ENCODE results near the gene ANTXR1.

Gene ANTXR1

DNA sequence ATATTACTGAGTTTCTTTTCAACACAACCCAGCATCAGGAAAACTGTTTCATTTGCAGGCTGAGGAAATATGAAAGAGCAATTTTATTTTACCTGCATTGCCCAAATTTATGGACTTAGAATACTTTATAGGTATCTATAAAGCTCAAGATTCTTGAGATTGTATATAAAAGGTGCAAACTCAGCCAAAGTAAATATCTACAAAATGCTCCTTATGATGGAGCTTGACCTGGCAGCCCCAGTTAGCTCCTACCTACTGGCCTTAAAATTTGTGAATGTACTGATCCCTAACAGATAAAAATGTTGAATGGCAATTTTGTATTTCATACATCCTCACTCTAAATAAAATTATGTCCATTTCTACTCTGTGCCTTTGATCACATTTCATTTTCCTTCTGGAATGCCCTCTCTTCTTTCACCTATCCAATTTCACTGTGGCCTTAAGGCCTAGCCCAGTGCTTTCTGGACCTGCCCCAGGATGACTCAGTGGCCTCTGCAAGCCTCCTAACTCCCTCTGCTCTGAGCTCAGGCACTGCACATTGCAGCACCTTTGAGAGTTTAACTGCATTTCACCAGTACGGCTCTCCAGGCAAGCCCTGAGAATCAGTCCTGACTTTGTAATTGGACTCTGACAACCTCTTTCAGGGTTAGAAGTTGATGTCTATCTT is 125.9 kb downstream of the ANTXR1 start:
- DNase-seq = no peak

DNA sequence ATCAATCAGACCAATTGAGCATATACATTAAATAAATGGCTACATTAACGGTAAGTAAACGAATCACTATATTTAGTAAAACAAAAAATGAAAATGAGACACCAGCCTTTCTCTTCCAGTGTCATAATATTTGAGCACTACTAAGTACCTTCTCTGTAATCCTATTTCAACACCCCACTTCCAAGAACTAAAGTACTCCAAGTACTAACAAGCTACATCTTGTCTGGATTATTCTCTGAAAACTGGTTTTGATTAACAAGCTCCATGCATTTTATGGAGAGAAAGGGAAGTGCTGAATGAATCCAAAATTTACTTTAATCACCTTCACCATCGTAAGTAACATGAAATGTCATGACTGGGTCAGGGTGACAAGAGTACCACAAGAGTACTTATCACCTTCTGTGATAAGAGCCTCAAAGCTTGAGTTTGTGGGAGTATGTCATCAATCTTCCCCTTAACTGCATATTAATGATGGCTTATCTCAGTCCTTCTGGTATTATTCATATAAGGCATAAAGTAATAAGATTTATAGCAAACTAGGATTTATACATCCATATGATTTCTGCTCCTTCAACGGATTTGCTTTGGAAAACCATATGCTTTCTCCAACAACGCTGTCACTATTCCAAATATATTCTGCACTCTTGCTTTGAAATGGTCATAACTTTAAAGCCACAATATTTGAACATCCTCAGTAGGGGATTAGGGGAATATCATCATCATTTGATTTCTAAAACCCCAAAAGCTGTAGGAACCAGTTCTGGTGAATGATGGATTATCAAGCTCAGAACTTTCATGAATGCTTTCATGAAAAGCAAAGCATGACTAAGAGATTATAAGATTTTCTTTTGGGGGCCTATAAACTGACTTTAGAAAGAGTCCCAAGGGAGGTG is 127.0 kb downstream of the ANTXR1 start:
- no peak for DNase-seq

DNA sequence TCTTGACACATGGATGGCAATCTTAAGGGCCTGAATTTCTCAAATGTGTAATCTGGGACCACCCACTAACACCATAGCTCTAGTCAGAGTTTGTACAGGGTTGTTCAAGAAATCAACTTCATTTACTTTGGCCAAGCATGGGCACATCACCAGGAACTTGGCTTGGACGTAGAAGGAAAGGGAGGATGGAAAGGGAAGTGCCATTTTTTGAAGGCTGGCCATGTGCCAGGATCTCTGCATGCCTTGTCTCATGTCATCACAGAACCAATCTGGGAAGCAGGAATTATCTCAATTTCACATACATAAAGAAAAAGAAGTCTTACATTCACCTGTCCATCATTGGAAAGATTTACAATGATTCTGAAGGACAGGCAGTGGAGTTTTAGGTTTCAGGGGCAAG is 128.1 kb downstream of the ANTXR1 start:
- no peak for DNase-seq

DNA sequence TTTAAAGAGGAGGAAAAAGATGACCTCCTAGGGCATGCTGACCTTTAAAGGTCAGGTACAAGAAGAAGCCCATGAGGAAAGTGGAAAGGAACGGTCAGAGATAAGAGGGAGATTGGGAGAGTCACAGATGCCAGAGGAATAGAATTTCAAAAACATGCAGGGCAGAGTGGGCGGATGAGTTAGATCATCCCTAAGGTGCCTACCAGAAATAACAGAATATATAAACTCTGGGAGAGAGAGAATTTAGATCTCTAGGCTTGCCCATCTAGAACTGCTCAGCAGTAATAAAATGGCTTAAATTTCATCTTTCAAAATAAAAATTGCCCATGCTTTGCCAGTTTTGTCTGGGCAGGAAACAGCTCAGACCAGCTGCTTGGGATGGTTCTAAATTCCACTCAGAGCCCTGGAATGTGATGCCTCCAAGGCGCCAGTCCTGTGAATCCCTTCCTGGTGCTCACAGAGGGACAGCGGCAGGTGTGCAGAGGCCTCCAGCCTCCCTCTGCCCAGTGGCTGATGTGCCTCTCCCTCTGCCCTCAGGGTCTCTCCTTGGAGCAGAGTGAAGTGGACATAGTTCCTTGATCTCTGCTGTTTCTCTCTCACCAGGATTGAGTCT is 130.9 kb downstream of the ANTXR1 start:
- DNase-seq = no peak

DNA sequence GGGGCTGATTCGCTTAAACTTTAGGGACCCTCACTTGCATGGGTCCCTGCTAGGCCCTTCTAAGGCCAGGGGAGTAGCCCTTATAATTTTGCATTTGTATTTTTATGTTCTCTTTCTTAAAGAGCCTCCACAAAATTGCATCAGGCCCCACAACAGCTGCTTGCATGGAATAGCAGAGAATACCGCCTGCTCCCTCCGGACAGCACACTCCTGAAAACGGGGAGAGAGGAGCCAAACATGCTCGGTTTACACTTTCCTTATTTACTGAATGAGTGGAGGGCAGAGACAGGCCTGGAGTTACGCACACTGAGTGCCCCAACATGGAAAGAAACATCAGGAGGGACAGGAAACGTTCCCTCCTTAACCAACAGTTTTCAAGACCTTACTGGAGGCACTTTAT is 132.2 kb downstream of the ANTXR1 start:
- DNase-seq = no peak

DNA sequence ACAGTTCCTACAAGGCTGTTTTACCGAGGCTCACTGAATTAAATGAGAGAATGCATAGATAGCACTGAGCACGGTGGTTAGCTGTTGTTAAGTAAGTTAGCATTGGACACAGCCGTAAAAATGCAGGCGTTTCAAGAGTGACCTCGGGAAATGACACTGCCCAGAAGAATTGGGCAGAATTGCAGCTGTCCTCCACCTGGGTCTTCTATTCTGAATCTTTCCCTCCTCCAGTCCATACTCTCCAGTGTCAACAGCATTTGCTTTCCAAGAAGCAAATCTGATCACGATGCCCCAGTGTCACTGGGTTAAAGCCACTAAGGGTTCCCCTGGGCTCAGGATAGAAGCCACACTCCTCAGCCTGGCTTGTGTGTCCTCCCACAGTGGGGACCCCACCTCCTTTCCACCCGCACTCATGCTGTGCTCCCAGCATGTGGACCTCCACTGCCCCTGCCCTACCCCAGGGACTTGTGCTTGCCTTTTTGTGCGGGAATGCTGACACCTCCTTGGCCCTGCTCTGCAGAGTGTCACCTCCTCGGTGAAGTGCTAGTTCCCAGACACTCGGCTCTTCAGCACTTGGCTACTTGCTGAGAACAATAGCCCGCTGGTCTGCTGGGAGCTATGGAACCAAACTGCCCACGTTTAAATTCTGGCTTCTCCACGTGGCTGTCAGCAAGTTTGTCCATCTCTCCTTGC is 135.0 kb downstream of the ANTXR1 start:
- no peak for DNase-seq

DNA sequence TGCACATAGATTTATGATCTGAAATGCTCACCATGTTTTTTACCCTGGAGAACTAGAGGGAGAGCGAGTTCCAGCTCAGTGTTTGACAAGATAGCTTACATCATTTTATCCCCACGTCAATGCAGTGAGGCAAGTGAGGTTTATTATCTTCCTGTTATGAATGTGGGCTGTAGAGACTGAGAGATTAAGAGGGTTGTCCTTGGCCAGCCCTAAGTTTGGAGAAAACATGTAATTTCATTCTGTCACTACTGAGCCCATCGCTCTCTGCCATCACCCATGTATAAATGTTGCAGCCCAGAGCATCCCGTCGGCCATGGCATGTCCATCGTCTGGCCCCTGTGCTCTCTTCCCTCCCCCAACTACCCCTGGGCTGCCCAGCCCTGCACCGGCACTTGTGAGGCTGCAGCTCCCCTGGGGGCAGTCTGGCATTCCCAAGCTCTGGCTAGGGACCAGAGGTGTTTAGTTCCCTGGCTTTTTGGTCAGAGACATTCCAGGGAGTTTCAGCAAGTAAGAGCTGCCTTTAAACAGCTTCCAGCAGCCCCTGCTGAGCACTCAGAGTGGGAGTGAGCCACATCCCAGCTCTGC is 136.7 kb downstream of the ANTXR1 start:
- DNase-seq = no peak

DNA sequence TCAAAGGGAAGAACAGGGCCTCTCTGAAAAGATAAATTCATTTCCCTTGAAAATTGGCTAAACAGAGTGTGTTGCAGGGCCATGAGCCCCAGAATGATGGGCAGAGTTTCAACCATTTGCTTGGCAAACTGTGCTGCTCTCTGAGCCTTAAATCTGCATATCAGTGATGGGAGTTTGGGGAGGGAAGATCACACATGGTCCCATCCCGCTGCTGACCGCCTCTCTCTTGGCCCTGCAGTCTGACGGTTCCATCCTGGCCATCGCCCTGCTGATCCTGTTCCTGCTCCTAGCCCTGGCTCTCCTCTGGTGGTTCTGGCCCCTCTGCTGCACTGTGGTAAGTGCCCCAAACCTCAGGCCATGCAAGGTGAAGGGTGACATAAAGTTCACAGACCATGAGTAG is 139.0 kb downstream of the ANTXR1 start:
- no peak for DNase-seq

DNA sequence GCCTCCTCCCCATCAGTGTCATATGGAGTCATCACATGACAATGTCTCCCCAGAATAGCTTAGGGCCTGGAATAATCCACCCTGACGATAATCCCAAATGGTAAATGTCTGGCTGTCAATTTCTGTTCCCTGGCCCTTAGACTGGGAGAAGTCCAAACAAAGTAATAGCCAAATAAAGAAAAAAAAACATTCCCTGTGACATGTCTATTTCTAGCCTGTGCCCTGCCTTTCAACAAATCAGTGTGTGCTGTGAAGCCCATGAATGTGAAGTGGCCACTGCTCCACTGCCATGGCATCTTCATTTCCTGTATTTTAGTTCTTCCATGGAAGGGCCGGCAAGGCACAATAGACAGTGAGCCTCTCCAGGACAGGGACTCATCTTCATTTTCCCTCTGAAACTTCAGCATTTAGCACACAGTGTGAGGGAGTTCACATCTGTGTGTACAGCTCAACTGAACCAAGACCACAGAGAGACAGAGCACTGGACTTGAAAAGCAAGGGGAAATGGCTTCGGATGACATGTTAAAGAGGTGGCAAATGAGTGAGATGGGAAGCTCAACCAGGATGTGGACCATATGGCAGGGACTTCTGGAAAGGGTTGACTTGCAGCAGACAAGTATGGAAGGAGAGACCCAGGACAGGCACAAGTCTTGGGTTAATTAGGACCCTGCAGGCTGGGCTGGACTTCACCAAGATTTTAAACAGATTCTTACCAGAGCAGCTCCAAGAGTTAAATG is 140.0 kb downstream of the ANTXR1 start:
- DNase-seq = no peak

DNA sequence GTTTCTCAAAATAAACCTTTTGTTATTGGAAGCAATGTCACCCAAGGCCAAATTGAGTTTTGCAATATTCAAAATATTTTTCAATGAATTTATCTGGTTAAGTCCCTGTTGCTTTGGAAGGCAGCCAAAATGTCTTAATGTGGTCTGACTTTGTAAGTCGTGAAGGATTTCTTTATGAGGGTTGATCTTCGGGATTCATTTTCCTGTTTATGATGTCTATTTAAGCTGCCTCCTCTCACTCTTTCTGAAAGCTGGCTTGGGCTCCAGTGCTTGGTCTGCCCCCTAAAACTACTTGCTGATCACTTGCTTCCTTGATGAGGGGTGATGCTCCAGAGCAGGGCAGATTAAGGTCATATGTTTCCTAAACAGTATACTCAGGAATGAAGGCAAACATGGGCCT is 141.1 kb downstream of the ANTXR1 start:
- DNase-seq = no peak

DNA sequence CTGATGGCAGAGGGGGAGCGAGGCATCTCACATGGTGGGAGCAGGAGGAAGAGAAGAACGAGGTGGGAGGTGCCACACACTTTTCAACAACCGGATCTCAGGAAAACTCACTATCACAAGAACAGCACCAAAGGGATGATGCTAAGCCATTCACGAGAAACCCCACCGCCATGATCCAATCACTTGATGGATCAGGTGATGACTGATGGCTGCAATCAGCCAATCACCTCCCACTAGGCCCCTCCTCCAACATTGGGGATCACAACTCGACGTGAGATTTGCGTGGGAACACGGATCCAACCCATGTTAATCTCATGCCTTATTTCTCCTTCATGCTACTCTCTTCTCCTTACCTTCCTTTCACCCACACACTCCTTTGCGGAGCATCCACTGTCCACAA is 143.6 kb downstream of the ANTXR1 start:
- no peak for DNase-seq

DNA sequence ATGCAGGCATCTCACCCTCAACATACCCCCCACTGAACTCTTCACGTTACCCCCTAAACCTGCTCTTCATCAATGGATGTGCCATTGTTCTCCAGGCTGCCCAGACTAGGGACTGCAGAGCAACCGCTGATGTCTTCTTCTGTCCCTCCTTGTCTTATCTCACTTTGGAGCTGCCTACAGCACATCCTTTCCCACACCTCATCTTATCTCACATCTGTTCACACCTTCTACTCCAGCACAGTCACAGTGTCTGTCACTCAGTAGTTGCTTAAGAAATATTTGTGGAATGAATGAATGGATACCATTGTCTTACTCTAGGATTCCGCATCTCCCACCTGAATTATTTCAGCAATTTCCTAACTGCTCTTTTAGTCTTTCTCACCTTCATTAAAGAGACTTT is 144.5 kb downstream of the ANTXR1 start:
- DNase-seq = no peak

DNA sequence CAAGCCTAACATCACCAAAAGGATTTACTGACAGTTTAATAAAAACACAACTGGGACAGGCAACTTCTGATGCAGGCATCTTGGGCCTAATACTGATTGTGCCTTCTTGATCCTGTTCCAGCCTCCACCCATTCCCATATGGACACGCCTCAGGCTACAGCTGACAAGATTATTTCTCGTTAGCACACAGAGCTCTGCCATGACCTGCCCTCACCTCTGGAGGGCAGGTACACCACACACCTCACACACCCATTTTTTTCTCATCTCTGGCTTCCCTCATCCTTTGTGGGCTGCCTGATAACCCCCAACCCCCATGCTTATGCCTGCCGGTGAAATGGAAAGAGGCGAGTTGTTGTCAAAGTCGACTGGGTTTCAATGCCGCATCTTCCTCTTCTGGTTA is 147.0 kb downstream of the ANTXR1 start:
- DNase-seq = no peak

DNA sequence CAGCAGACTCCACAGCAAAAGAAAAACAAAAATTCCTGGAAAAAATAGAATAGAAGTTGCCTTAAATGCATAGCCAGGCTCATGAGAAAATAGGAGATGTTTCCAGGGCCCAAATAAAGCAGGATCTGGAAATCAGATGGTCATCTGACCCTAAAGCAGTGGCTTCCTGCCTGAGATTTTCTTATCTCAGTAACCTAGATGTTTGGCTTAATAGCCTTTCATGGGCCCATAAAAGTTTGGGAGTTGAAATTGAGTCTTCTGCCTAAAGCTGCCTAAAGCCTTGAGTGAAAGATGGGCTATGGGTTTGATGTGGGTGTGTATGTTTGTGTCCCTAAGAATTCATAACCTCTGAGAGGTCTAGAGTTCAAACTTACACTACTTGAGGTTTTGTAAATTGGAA is 149.1 kb downstream of the ANTXR1 start:
- no peak for DNase-seq

DNA sequence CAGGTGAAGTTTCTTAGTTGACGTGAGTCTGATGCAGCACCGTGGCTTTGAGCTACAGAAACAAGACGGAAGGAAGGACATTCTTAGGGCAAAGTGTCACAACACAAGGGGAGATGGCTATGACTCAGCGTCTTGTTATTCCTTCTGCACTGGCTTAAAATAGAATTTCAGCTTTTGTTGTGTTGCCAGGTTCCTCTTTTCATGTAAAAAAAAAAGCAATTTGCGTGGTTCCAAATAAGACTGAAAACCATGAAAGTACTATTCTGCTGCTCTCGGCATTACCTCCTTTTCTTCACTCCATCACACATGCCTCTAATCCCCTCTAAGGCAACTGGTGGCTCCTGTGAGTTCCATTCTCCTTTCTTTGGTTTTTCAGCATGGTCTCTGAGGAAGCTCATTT is 150.1 kb downstream of the ANTXR1 start:
- DNase-seq = no peak

DNA sequence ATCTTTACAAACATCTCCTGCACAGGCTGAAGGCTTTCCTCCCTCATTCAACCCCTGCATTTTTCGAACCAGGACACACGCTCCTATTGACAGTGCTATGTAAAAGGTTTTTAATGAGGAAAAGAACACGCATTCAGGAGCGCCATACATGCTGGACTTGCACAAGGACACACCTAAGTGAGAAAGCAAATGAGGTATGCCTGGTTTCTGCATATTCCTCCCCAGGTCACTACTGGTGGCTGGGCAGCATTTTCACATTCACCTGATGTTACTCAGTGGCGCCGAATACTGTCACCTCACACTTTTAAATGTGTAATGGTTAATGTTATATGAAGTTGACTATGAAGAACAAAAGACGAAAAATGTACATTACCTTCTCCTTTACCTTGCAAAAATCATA is 150.6 kb downstream of the ANTXR1 start:
- no peak for DNase-seq

DNA sequence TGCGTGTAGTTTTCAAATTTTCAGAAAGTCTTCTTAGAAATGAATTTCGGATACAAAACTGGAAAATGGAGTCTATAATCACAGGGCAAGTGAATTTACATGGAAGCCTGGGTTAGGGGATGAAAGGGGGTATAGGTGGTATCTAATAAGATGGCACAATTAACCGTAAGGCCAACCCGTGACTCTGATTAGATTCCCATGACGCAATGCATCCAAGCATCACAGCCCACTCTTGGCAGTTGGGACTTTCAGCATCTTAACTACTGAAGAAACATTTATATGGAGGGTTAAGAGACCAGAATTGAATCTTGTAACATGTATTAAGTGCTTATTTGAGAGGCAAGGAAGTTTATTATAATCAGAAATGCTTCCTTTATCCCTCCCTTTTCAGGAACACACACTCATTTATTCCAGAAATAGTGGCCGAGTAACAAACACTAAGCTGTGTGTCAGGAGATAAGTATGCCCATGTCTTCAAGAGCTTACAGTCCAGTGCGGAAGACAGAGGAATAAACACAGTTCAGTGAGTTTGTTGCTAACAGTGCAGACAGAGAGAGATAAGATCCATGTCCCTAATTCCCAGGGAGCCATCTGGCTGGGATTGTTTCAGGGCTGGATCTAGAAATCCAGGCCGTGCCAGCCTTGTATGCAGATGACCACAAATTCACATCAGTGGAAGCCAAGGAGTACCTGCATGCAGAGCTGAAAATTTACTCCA is 151.2 kb downstream of the ANTXR1 start:
- no peak for DNase-seq

DNA sequence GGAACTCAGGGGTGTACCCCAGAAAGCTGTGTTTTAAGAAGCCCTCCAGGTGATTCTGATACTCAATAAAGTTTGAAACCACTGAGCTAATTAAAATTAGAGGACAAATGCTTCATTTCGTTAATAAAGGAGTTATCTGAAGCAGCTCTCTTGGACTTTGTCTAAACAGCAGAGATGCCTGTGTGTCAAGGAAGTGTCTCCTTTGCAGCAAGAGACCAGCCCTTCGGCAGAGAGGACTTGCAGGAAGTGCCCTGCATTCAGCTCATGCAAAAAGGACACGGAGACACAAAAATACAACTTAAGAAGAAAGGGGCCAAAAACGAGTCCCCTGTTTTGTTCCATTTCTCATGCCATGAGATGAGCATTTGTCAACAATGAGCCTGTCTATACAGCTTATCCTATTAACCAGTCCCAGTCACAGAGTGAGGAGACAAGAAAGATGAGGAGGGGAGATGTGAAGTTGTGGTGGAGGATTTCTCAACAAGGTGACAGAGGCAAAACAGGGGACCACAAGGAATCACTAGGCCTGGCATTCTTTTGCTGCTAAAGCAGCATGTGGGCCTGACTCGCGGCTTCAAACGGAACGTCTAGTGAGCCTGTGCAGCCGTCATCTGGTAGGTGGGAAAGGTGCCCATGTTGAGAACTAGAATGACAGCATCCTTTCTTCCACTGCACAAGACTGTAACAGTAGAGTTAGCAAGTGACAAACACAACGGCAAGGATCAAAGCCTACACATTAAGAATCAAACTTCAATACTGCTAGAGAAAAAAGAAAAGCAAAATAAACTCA is 152.3 kb downstream of the ANTXR1 start:
- DNase-seq = no peak

DNA sequence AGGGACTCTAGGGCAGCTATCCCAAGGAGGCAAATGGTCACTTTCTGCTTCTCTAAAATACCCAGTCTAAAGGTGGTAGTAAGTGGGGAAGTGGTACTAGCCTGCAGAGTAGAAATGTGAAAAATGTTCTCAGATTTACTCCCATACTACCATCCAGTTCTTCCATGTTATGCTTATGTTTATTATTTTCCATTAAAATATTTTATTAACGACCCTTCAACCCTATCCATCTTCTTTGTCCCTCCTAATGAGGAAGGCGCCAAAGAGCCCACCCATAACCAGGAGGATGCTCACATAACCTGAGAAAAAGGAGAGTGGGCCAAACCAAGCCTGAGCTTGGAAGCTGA is 153.5 kb downstream of the ANTXR1 start:
- DNase-seq = no peak

DNA sequence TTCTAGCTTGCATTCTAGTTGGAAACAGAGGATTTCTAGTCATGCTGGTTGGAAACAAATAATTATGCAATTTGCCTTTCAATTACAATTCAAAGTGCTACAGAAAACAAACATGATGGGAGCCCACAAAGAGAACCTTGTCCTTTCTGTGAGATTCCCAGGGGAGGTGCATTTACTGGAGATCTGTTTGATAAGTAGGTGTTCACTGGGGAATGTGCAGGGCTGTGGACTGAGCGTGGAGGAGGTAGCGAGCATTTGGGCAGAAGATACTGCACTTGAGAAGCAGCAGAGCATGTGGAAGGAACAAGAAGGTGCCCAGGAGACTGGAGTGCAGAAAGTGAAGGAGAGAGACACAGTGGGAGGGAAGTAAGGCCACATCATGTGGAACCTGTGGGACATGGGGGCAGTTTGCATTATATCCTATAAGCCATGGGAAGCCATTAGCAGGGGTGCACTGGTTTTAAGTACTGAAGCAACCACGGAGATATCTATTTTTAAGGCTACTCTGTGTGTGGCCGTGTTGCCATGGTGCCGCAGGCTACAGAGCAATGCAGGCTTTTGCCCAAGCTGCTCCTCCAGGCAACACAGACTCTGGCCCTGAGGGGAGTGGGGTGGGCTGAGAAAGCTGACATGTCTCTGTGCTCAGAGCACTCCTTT is 154.0 kb downstream of the ANTXR1 start:
- no peak for DNase-seq

DNA sequence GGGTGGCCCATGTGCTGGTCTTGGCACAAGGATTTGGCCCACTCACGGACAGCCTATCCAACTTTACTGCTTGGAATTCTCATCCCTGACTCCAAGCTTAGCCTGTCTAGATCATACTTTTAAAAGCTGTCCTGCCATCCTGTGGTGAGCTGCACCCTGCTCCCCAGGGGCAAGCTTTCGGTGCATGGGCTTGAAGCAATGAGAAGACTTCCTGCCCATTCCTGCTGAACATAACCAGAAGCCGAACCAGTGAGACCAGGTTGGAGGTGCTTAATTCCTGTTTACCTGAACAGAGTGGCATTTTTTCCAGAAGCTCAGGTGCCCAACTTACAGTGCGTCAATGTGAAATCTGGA is 154.5 kb downstream of the ANTXR1 start:
- no peak for DNase-seq

All from activated CD4-positive, CD25-positive, alpha-beta regulatory T cell treated with anti-CD3 and anti-CD28 coated beads, Interleukin-2, amount 50 U/mL, for 72 hours (primary cell).